Left colon (tissue), 2 donors: ENCODE measurements around the gene ABHD16A. TPM values are rescaled to one million over a fixed set of nuclear protein-coding genes. Genes with fewer than 3 reads are reported as not detected.

Experiments used
- ATAC-seq: fragments of 200-7000 bp; cut with Tn5 transposase; one replicate; pipeline ENCODE4 v1.9.1; 2020; ENCODE audit warnings: mild to moderate bottlenecking, moderate library complexity
- DNase-seq, 2 donors: peaks; one replicate each; pipeline ENCODE4 v3.0.0-alpha.2; 2020
- intact Hi-C, 2 donors: fragments of 100-400 bp; cut with DNase I in 1 of 2; cut with micrococcal nuclease in 1 of 2; formaldehyde crosslinking; loops; one replicate each; pipeline versions ENCODE4 v1.11.2 to v1.14.0; 2022; cut with DNase I, micrococcal nuclease
- total RNA-seq, 2 donors: library from RNA; stranded (reverse); fragmentation: NEBNext Ultra II Directional; extraction: Animal tissue kit (Norgen Biotek cat#: 25700); gene quantifications; one replicate each; pipeline ENCODE4 v1.2.1, GENCODE V29; 2021
- donor health status: DM: no; HTN: no; CAD: no.
- donor health status: DM: yes; HTN: yes; CAD: no.

The ABHD16A gene
- total RNA-seq, 2 donors from 2014 or later: 51.5 to 53.9 TPM

DNA sequence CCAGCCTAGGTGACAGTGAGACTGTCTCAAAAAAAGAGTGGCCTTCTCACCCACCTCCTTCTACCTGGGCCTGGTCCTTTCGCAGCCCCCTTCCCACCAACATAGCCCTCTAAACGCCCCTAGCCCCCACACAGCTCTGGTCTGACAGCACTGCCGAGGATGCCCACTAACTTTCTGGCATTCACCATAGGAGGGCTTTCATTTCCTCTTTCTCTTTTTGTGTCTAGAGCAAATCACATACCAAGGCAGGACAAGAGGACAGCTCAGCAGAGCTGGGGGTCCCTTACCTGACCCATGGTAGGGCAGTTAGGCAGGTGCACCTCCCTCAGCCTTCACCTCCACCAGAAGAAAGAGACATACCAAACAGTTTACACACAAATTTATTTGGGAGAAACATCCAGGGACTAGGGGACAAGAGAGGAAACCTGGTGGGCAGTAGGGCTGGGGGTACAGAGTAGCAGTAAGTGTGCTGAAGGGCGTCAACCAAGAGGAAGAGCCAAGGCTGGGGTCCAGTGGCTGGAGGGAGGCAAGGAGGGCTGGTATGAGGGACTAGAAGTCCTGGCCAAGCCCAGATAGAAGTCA is 26.7 kb downstream of the ABHD16A start:
- intact Hi-C loops: no loop called here
- no peak for ATAC-seq
- no peak for DNase-seq

DNA sequence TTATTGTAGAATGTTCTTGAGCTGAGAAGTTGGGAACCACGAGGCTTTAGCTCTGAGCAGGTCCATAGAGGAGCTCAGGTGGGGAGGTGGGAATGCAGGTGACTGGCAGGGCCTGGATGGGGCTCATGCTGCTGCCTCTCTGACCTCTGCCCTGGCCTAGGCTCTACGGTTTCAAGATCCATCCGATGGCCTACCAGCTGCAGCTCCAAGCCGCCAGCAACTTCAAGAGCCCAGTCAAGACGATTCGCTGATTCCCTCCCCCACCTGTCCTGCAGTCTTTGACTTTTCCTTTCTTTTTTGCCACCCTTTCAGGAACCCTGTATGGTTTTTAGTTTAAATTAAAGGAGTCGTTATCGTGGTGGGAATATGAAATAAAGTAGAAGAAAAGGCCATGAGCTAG is 33.4 kb downstream of the ABHD16A start, which contains the start of gene LY6G5B:
Gene LY6G5B, plus strand, starts transcription at position 301 of the 400 bp plus-strand sequence. CDS start 975 bp downstream, outside the sequence.
- intact Hi-C loops: no loop called here
- DNase-seq: no peak
- ATAC-seq: no peak

DNA sequence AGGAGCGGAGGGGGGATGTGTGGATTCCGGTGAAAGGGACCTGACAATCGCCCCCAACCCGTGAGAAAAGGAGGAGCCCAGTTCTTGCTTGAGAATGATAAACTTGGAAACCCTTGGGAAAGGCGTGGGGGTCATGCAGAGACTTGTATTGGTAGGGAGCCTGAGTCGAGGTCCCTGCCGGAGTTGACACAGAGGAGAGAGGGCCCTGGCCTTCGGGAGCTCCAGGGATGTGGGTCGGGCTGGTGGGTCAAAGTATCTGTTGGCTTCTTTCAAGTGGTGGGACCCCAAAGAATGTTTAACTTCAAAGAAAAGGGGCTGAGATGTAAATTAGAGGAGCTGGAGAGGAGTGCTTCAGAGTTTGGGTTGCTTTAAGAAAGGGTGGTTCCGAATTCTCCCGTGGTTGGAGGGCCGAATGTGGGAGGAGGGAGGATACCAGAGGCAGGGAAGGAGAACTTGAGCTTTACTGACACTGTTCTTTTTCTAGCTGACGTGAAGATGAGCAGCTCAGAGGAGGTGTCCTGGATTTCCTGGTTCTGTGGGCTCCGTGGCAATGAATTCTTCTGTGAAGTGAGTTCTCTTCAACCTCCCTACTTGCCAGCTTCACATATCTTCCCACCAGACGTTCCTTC is 36.7 kb downstream of the ABHD16A start:
- no peak for ATAC-seq
- DNase-seq: no peak
- intact Hi-C loops: no loop called here

DNA sequence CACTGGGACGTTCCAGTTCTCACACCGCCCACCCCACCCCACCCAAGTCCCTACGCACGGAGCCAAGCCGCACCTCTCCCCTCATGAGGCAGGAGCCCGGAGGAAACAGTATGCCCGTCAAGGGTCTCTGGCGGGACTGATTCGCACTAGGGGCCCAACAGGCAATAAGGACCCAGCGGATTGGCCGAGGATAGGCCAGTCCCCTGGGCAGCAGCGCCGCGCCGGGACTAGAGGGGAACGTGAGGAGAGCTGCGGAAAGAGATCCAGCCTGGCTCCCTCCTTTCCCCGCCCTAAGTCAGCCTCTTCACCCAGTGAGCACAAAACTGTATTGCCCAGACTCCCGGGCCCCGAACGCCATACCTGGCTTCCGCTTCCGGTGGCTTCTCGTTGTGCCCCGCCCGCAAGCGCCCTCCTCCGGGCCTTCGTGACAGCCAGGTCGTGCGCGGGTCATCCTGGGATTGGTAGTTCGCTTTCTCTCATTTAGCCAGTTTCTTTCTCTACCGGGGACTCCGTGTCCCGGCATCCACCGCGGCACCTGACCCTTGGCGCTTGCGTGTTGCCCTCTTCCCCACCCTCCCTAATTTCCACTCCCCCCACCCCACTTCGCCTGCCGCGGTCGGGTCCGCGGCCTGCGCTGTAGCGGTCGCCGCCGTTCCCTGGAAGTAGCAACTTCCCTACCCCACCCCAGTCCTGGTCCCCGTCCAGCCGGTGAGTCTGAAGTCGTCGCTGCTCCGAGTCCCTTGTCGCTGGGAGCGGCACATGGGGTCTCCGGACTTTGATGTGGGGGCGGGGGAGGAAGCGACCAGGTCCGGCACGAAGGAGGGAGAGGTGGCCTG is 37.4 kb downstream of the ABHD16A start, which contains the start of gene CSNK2B:
Gene CSNK2B, plus strand, starts transcription at position 580 of the 836 bp plus-strand sequence. CDS start 752 bp downstream, outside the sequence.
- peak; percentile 85 for ATAC-seq
- peak; percentile 99 for DNase-seq
- intact Hi-C loops: no loop called here

DNA sequence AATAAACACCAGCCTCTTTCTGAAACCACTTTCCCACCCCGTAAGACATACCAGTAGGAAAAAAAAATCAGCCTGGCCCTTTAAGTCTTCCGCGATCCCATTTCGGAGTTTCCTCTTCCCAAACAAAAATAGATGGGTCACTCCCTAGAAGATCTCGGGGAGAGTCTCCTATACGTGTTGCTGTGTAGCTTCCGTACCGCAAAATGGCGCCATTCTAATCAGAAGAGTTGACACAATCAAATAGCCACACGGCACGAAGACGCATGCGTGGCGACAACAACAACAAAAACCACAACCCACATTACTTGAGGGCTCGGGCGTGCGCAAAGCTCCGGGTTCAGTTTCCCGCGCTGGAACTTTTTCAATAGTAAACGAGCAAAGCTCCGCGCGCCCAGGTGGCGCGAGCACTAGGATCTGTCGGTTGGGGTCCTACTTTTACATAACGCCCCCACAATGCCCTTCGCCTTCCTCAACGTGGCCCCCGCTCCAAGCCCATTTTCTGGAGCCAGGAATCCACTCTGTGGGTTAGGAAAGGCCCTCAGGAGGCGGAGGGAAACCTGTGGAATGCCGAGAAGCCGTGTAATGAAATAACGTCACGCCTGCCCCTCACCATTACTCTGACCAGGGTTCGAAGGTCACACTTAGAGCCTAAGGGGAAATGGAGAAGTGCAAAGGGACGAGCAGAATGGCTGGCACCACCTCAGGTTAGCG is 38.2 kb downstream of the ABHD16A start, which contains the start of gene GPANK1:
Gene GPANK1, minus strand, starts transcription at position 208 of the 711 bp plus-strand sequence. CDS start 519 bp downstream, outside the sequence.
- peak; percentile 65 for ATAC-seq
- intact Hi-C loops: no loop called here

DNA sequence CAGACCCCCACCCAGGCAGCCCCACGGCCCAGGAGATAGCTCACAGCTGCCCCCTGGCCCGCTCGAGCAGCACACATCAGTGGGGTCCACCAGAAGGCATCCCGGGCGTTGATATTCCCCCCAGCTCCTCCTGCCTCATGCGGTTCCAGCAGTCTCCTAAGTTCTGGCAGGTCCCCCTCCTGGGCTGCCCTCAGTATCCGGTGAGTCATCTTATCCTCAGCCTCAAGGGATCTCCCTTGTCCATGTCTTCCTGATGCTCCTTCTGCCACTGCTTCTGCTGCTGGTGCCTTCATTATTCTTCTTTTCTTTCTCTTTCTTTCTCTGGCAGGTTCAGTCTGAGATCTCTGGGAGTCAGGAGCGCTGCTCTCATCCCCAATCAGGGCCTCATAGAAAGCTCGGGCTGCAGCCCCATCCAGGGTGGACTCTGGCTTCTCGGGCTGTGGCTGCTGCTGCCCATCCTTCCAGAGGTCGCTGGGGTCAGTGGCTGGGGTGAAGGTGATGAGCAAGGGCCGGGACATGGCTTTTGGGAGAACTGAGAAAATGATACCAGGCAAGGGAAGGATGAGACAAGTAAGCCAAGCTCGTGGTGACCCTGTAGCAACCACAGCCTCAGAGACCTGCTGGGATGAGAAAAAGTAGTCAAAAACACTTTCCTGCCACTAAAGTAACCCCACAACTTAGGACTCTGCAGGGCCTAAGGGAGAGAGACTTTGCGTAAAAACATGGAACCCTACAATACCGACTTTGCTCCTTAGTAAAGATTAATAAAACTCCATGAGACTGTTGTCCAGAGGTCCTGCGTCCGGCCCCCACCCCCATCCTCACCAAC is 38.9 kb downstream of the ABHD16A start:
- DNase-seq (peak in 1 of 2 donors; percentile 41), ATAC-seq (no peak)
- intact Hi-C loops: no loop called here

More for the DNA sequence above, 38.2 kb downstream of the ABHD16A start, which contains the start of gene GPANK1:
- DNase-seq: peak; percentile 93

DNA sequence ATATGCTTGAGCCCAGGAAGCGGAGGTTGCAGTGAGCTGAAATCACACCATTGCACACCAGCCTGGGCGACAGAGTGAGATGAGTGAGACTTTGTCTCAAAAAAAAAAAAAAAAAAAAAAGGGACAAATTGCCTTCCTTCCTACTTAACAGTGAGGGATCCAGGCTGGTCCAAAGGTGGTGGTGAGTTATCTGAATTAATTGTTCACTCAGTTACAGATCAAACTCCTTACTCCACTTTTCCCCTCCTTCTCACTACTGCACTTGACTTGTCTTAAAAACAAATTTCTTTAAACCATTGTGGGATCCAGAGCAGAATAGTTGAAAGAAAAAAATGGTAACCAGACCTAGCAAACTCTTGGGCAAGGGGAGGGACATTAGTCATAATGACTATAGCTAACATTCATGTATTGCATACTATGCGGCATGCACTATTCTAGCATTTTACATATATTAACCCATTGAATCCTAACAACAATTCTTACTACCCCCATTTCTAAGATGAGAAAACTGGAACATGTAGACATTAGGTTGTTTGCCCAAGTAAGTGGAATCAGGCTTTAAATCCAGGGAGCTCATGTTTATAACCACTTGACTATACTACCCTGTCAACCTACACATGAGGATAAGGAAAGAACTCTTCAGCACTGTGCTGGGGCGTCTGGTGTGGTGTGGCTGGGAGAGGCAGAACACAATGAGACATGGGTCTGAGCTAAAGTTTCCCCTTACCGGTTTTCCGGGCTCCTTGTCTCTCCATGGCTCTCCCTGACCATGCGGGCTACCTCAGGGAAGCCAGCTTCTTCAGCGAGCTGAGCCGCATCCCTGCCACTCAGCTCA is 39.8 kb downstream of the ABHD16A start:
- ATAC-seq (no peak), DNase-seq (no peak)
- intact Hi-C loops: no loop called here

DNA sequence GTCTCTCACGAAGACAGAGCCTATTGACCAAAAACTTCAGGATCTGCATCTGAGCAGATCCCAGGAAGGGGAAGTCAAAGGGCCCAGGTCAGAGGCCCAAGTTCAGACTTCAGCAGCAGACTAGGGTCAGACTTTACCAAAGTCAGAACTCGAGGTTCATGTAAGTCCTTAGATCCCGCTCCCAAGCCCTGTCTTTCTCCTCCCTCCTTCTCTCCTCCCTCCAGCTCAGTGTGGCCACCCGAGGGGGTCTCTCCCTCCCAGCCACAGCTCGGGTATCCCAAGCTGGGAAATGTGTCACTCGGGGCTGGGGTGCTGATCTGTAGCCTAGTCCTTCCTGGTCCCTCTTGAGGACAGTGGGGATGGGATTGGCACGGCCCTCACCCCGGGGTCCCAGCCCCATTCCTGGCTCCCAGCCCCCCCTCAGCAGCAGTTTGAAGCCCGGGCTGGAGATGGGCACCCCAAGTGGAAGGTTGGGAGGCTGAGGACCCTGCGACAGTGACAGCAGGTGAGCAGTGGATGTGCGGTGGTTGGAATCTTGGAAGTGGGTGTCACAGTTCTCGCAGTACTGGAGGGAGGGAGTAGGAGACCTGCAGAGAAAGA is 40.9 kb downstream of the ABHD16A start:
- DNase-seq (no peak), ATAC-seq (no peak)
- intact Hi-C loops: no loop called here

DNA sequence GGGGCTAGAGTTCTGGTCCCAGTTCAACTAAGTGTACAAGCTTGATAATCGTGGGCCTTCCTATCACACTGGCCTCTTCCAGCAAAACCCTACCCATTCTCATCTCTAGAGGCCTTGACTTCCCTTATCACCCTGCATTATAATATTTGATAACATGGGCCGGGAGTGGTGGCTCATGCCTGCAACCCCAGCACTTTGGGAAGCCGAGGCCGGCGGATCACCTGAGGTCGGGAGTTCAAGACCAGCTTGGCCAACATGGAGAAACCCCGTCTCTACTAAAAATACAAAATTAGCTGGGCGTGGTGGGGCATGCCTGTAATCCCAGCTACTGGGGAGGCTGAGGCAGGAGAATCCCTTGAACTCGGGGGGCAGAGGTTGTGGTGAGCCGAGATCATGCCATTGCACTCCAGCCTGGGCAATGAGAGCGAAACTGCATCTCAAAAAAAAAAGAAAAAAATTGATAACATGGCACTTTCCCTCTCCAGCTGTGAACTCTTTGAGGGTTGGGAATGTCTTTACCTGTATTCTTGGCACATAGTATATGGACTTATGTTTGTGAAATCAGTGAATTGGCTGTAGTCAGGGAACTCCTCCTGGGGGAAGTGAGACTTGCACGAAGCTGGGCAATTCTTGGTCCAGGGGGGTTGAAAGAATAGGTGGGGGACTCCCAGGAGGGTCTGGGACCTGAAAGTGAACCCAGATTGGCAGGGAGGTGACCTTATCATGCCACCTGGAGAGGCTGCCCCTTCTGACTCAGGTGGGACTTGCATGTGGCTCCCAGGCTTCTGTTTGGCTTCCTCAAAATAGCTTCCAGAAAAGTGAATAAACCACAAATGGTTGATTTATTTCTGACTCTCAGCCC is 41.6 kb downstream of the ABHD16A start:
- no peak for DNase-seq
- no peak for ATAC-seq
- intact Hi-C loops: no loop called here

DNA sequence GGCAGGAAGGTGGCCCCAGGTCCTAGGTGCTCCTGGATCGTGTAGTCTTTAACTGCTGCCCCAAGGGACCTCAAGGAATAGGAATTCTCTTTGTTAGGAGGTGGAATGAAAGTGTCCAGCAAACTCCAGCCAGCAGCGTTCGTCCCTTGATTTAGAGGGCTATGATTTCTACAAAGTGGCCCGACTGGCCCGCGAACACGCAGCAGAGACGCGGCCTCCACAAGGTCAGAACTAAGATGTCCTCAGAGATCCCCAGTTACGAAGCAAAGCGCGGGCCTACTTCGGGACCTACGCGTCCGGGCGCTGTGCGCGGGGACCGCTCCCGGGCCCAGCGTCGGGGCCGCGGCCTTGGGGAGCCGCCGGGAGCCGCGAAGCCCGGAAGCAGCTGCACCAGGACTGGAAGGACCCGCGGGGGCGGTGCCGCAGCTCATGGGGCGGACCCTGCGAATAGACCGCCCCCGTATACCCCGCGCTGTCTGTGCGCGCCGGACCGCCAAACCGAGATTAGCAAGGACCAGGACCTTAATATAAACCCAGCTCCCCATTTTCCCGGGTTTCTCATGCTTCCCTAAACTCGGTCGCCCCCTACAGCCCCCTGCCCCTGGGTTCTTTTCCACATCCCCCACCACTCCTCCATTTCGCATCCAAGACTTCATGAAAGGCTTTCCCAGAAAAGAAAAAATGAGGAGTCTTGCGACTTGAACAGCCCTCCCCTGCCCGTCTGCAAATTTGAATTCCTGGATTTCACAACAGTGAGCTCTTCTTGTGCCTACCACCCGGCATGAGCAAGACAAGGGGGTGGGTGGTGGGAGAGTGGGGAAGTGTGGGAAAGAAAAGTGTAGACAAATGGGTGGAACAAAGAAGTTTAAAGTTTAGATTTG is 42.5 kb downstream of the ABHD16A start, which contains the start of gene C6orf47:
Gene C6orf47, minus strand, starts transcription at position 398 of the 881 bp plus-strand sequence. CDS start 831 bp downstream, outside the sequence.
- intact Hi-C loops: no loop called here
- DNase-seq: peak; percentile 88 to 92
- peak; percentile 74 for ATAC-seq

DNA sequence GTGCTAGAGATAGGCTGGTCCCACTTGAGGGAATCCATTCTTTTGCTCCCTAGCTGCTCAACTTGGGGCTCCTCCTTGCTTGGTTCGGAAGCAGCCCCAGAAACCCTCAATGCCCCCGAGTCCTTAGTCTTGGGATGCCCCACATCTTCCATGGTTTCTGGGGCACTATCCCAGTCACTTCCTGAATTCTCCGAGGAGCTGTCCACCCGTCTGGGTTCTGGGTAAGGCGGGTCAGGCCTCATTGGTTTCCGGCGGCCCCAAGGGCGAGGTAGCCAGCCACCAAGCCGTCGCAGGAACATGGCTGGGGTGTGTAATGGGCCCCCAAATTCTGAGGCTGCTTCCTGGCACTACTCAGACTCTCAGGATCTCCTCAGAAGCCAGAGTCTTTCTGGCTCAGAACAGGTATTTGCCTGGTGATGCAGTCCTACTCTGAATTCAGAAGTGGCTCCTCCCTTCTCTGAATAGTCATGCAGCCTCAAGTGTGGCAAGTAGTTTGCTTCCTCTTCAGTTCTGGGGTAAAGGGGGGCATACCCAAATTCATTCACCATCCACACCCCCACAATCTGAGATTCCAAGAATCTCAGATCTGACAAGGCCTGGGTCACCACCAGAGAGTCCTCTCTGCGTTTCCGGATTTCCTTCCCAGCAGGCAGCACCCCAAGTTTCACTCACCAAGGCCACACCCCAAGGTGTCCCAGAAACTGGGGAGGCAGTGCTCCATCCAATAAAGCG is 43.3 kb downstream of the ABHD16A start:
- ATAC-seq (peak; percentile 45), DNase-seq (peak in 1 of 2 donors; percentile 57)
- intact Hi-C loops: no loop called here

DNA sequence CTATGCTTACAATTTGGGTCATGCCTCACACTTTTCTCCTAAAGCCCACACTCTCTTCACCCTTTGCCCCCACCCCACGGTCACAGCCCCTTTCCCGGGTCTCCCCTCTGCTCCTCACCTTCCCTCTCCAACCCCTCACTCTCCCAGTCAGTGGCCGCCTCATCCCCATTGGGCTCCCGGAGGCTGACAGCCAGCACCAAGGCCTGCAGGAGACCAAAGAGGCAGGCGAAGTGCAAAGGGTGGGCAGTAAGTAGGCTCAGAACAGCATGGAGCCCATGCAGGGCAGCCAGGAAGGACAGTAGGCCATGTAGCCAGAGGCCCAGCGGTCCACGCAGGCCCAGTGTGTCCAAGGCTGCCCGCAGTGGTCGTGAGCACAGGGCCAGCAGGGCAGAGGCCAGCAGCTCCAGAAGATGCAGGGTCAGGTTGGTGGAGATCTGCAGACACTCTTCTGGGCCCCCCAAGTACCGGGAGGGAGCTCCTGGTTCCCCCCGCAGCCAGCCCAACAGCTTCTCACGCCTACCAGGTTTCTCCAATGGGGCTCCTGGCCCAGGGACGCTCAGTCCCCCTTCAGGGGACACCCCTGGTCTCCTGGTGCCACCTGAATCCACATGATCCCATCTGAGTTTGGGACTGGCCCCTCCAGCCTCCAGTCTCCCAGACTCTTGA is 44.0 kb downstream of the ABHD16A start:
- peak in 1 of 2 donors; percentile 15 for DNase-seq
- ATAC-seq: no peak
- intact Hi-C loops: no loop called here

DNA sequence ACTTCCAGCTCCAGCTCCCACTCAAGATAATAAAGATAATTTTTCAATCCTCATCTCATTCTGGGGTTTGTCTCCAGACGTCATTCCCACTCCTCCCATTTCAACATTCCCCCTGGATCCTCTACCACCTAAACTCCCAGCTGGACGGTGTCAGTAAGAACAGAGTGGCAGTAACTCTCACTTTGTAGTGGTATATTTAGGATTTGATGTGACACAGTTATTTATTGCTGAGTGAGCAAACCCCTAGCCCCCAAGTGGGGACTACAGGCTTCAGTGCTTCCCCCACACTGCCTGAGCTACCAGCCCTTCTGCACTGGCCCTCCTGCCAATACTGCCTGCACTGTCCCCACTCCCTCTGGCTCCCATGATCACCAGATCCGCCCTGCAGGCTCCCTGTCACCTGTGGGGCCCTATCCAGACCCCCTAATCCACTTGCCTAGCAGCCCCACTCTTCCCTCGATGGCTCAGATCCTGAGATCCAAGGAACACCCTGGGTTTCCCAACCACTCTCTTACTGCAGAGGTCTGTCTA is 44.9 kb downstream of the ABHD16A start:
- DNase-seq (no peak), ATAC-seq (no peak)
- intact Hi-C loops: no loop called here
